ENCODE data around the gene POU4F3. TPM values are rescaled to one million over a fixed set of nuclear protein-coding genes. Genes with fewer than 3 reads are reported as not detected.

The POU4F3 gene
- total RNA-seq, 1 experiment from 2014 or later, result 0.15 TPM

- intact Hi-C loops (cut with micrococcal nuclease), result no loop called here
- Histone ChIP-seq H3K4me3 (replicated peaks in 1 of 2; ENCODE audit: low read depth in 1 of 2, low read length in 2 of 2) (no peak overlapping the region), H2AFZ (ENCODE audit: low read depth, low read length, poor library complexity, severe bottlenecking) (no peak overlapping the region), H3K36me3 (ENCODE audit: control insufficient read depth in 1 of 2, insufficient read depth in 2 of 2, low read length in 2 of 2) (no peaks in the 10 kb centered on the region), H3K9me3 (ENCODE audit: control insufficient read depth in 1 of 2, insufficient read depth in 1 of 2, low read depth in 1 of 2, low read length in 2 of 2) (no peaks in the 10 kb centered on the region), H3K27me3 (ENCODE audit: insufficient read depth, low read length) (peaks cover 5% of the 10 kb centered on the region; the same call in 1 of the 2 replicates), H3K27ac (ENCODE audit: low read depth, low read length) (no peak overlapping the region), H3K4me2 (ENCODE audit: low read length) (no peak overlapping the region), H3K9ac (ENCODE audit: low read length) (no peak overlapping the region), H3K4me1 (ENCODE audit: control insufficient read depth in 1 of 2, insufficient read depth in 2 of 2, low read length in 2 of 2) (no peaks in the 10 kb centered on the region), H4K20me1 (ENCODE audit: insufficient read depth) (no peaks in the 10 kb centered on the region), H3K79me2 (ENCODE audit: insufficient read depth, low read length) (no peaks in the 10 kb centered on the region), H3K9me2 (ENCODE audit: insufficient read depth) (no peaks in the 10 kb centered on the region)
- TF ChIP-seq ZNF274 (IDR thresholded peaks at IDR 0.05; ENCODE audit: low read depth, low read length), result no peak
- no peak for TF ChIP-seq EZH2 (IDR thresholded peaks at IDR 0.05)
- CTCF ChIA-PET, result no interaction called here
- RAD21 ChIA-PET (ENCODE audit: low non-redundant PET in 1 of 2, low total read pairs in 2 of 2, uncharacterized antibody in 2 of 2, unreplicated experiment in 2 of 2), result no interaction called here
- no TSS peak for BruUV-seq (replicated peaks)
- POLR2A ChIA-PET, result no interaction called here
- DNase-seq (ENCODE audit: low read depth, low spot score) (no peak), ATAC-seq (no peak)
Observed at GRCh38 chr5:146341854-146342253, 3.2 kb downstream of the POU4F3 start.

- Histone ChIP-seq H2AFZ (ENCODE audit: low read depth, low read length, poor library complexity, severe bottlenecking) (no peak overlapping the region), H3K36me3 (ENCODE audit: control insufficient read depth in 1 of 2, insufficient read depth in 2 of 2, low read length in 2 of 2) (no peaks in the 10 kb centered on the region), H3K27ac (ENCODE audit: low read depth, low read length) (no peak overlapping the region), H3K9me2 (ENCODE audit: insufficient read depth) (no peaks in the 10 kb centered on the region), H3K27me3 (ENCODE audit: insufficient read depth, low read length) (peaks cover 5% of the 10 kb centered on the region; the same call in 1 of the 2 replicates), H3K9me3 (ENCODE audit: control insufficient read depth in 1 of 2, insufficient read depth in 1 of 2, low read depth in 1 of 2, low read length in 2 of 2) (no peaks in the 10 kb centered on the region), H4K20me1 (ENCODE audit: insufficient read depth) (no peaks in the 10 kb centered on the region), H3K79me2 (ENCODE audit: insufficient read depth, low read length) (no peaks in the 10 kb centered on the region), H3K4me3 (replicated peaks in 1 of 2; ENCODE audit: low read depth in 1 of 2, low read length in 2 of 2) (no peak overlapping the region), H3K9ac (ENCODE audit: low read length) (no peak overlapping the region), H3K4me1 (ENCODE audit: control insufficient read depth in 1 of 2, insufficient read depth in 2 of 2, low read length in 2 of 2) (no peaks in the 10 kb centered on the region), H3K4me2 (ENCODE audit: low read length) (no peak overlapping the region)
- TF ChIP-seq RAD21 (IDR thresholded peaks at IDR 0.05; ENCODE audit: low read depth) (no peak), REST (IDR thresholded peaks at IDR 0.05; ENCODE audit: low read depth) (no peak), EZH2 (IDR thresholded peaks at IDR 0.05) (no peak), ZBTB33 (IDR thresholded peaks at IDR 0.05; ENCODE audit: extremely low read depth, insufficient replicate concordance, low read length) (no peak), CTCF (IDR thresholded peaks at IDR 0.05 in 2 of 3, conservative IDR thresholded peaks at IDR 0.05 in 1 of 3; ENCODE audit: borderline replicate concordance in 1 of 3, insufficient read depth in 1 of 3, low read depth in 2 of 3, low read length in 2 of 3) (no peak), SP1 (IDR thresholded peaks at IDR 0.05; ENCODE audit: low read depth) (no peak), ELF1 (IDR thresholded peaks at IDR 0.05; ENCODE audit: borderline replicate concordance, low read depth) (no peak), SIN3A (IDR thresholded peaks at IDR 0.05; ENCODE audit: low read depth) (no peak), POLR2A (IDR thresholded peaks at IDR 0.05; ENCODE audit: borderline replicate concordance, extremely low read depth, insufficient read depth, insufficient read length) (no peak)
- intact Hi-C loops (cut with micrococcal nuclease), result no loop called here
- BruUV-seq (replicated peaks), result no TSS peak
- DNase-seq (ENCODE audit: low read depth, low spot score), result no peak
- ChIA-PET POLR2A (no interaction called here), RAD21 (ENCODE audit: low non-redundant PET in 1 of 2, low total read pairs in 2 of 2, uncharacterized antibody in 2 of 2, unreplicated experiment in 2 of 2) (no interaction called here), CTCF (no interaction called here)
- ATAC-seq, result no peak
Observed at GRCh38 chr5:146342519-146342881, 3.9 kb downstream of the POU4F3 start.
